Measurements from ENCODE around the gene SSR4.

Gene SSR4

GRCh38 chrX:153832728-153833127 lies 38.3 kb downstream of the SSR4 start:
- DNase-seq = no peak

GRCh38 chrX:153836921-153837320 lies 42.5 kb downstream of the SSR4 start:
- DNase-seq = no peak

GRCh38 chrX:153844509-153845082 lies 50.1 kb downstream of the SSR4 start:
- no peak for DNase-seq

GRCh38 chrX:153845195-153845594 lies 50.7 kb downstream of the SSR4 start:
- DNase-seq = no peak

DNA sequence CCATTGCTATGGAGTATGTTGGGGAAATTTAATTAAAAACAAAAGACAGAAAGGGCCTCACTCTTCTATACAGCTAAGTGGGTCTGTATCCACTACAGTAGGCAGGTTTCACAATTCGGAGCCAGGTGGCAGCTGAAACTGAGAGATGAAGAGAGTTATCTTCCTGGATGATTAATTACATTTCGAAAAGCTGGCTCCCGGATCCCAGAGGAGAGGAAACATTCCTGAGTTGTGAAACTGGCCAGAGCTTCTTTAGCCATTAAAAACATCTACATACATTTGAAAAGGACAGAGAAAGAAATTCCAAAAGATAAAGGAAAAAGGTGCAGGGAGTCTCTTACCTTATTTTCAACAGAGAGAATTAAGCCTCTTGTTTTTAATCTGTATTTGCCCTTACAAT lies 51.4 kb downstream of the SSR4 start:
- no peak for DNase-seq
